HCT116 (cell line): ENCODE results near the gene WHAMM. TPM values are rescaled to one million over a fixed set of nuclear protein-coding genes. Genes with fewer than 3 reads are reported as not detected.

ENCODE experiments used
- ATAC-seq: fragments of 200-7000 bp; cut with Tn5 transposase; 2 replicates; pipeline ENCODE4 v1.9.1; 2020; ENCODE audit warnings: mild to moderate bottlenecking, moderate library complexity
- BruUV-seq: library from RNA; stranded (reverse); fragments of 400-500 nt; replicated peaks from 2 replicates; lab custom pipeline; 2021; lab: Mats Ljungman, UMichigan
- CTCF ChIA-PET: fragments of 300-600 bp; sonication (Branson Sonifier 250); formaldehyde crosslinking; loops from one replicate; lab custom pipeline; 2021; ENCODE audit warnings: antibody characterized with exemption; lab: Charles Lee
- POLR2A ChIA-PET: fragments of 300-600, 350-600 bp; sonication (Branson Sonifier 250); formaldehyde crosslinking; loops from one replicate; lab custom pipeline; 2021; ENCODE audit warnings: antibody characterized with exemption; lab: Charles Lee
- RAD21 ChIA-PET, 2 experiments: fragments of 300-600 bp; sonication (Branson Sonifier 250); formaldehyde crosslinking; loops; one replicate each; lab custom pipeline; 2023; ENCODE audit warnings: low total read pairs in 2 of 2; ENCODE audit not compliant: uncharacterized antibody in 2 of 2, unreplicated experiment in 2 of 2, low non-redundant PET in 1 of 2; lab: Charles Lee
- DNase-seq: peaks from one replicate; pipeline ENCODE4 v3.0.0-alpha.2; 2010; ENCODE audit warnings: low read depth, low spot score
- H2AFZ ChIP-seq: fragments of 200-600 bp; shearing (Covaris generic), sonication (generic); 2 replicates; pipeline ENCODE4 v1.6.1; 2017; ENCODE audit warnings: low read depth, mixed run types, mixed read lengths, antibody characterized with exemption, low read length; ENCODE audit not compliant: poor library complexity, severe bottlenecking
- H3K27ac ChIP-seq: 2 replicates; pipeline ENCODE4 v1.5.1; 2012; ENCODE audit warnings: low read depth, low read length
- H3K27me3 ChIP-seq: fragments of 200-600 bp; sonication (generic); 2 replicates; pipeline ENCODE4 v1.6.1; 2016; ENCODE audit warnings: mixed run types, low read length, mixed read lengths; ENCODE audit not compliant: insufficient read depth
- H3K36me3 ChIP-seq, 2 experiments: fragments of 200-500 bp in 1 of 2; fragments of 200-600 bp in 1 of 2; sonication (Bioruptor generic) in 1 of 2; sonication (generic) in 1 of 2; 2 replicates each; pipeline versions ENCODE4 v1.5.1 to v1.6.1; 2014 to 2016; ENCODE audit warnings: low read length in 2 of 2, inconsistent platforms in 1 of 2, mixed read lengths in 1 of 2, mixed run types in 1 of 2; ENCODE audit not compliant: insufficient read depth in 2 of 2, control insufficient read depth in 1 of 2
- H3K4me1 ChIP-seq, 2 experiments: fragments of 200-600 bp in 1 of 2; sonication (generic) in 1 of 2; 2 replicates each; pipeline versions ENCODE4 v1.5.1 to v1.6.1; 2012 to 2017; ENCODE audit warnings: low read length in 2 of 2, inconsistent platforms in 1 of 2, mild to moderate bottlenecking in 1 of 2, mixed read lengths in 1 of 2, mixed run types in 1 of 2, moderate library complexity in 1 of 2; ENCODE audit not compliant: insufficient read depth in 2 of 2, control insufficient read depth in 1 of 2
- H3K4me2 ChIP-seq: fragments of 200-600 bp; sonication (generic); 2 replicates; pipeline ENCODE4 v1.6.1; 2017; ENCODE audit warnings: mixed run types, low read length, mixed read lengths
- H3K4me3 ChIP-seq, 2 experiments: fragments of 200-600 bp in 1 of 2; sonication (generic) in 1 of 2; replicated peaks in 1 of 2; 2 replicates each; pipeline ENCODE4 v1.5.1; 2011 to 2016; ENCODE audit warnings: low read length in 2 of 2, control low read depth in 1 of 2, low read depth in 1 of 2, mild to moderate bottlenecking in 1 of 2, mixed read lengths in 1 of 2, mixed run types in 1 of 2
- H3K79me2 ChIP-seq: fragments of 200-600 bp; sonication (generic); 2 replicates; pipeline ENCODE4 v1.6.1; 2017; ENCODE audit warnings: mild to moderate bottlenecking, mixed run types, low read length, moderate library complexity, mixed read lengths; ENCODE audit not compliant: insufficient read depth
- H3K9ac ChIP-seq: fragments of 200-600 bp; sonication (generic); 2 replicates; pipeline ENCODE4 v1.6.1; 2016; ENCODE audit warnings: low read length, mixed read lengths
- H3K9me2 ChIP-seq: fragments of 200-600 bp; sonication (generic), shearing (Covaris generic); 2 replicates; pipeline ENCODE4 v1.6.1; 2017; ENCODE audit warnings: mixed run types, mild to moderate bottlenecking, moderate library complexity; ENCODE audit not compliant: insufficient read depth
- H3K9me3 ChIP-seq, 2 experiments: fragments of 200-500 bp in 1 of 2; fragments of 200-600 bp in 1 of 2; sonication (Bioruptor generic) in 1 of 2; sonication (generic) in 1 of 2; 2 replicates each; pipeline ENCODE4 v1.6.1; 2014 to 2017; ENCODE audit warnings: low read length in 2 of 2, mixed read lengths in 2 of 2, inconsistent platforms in 1 of 2, low read depth in 1 of 2, mild to moderate bottlenecking in 1 of 2, mixed run types in 1 of 2, moderate library complexity in 1 of 2; ENCODE audit not compliant: control insufficient read depth in 1 of 2, insufficient read depth in 1 of 2
- H4K20me1 ChIP-seq: fragments of 200-600 bp; sonication (generic), shearing (Covaris generic); 2 replicates; pipeline ENCODE4 v1.6.1; 2017; ENCODE audit warnings: mixed run types, mild to moderate bottlenecking, moderate library complexity; ENCODE audit not compliant: insufficient read depth
- CBX3 ChIP-seq: IDR thresholded peaks from 2 replicates; pipeline ENCODE4 v1.6.1; 2012; ENCODE audit warnings: low read depth
- CTCF ChIP-seq, 3 experiments: fragments of 200-600 bp in 1 of 3; sonication (generic) in 1 of 3; IDR thresholded peaks in 2 of 3; conservative IDR thresholded peaks in 1 of 3; 2 replicates each; pipeline ENCODE4 v1.5.1; 2012 to 2017; ENCODE audit warnings: low read depth in 2 of 3, low read length in 2 of 3, antibody characterized with exemption in 1 of 3, borderline replicate concordance in 1 of 3, control low read depth in 1 of 3, mild to moderate bottlenecking in 1 of 3, mixed read lengths in 1 of 3, mixed run types in 1 of 3, moderate library complexity in 1 of 3; ENCODE audit not compliant: insufficient read depth in 1 of 3
- ELF1 ChIP-seq: IDR thresholded peaks from 2 replicates; pipeline ENCODE4 v1.6.1; 2012; ENCODE audit warnings: low read depth, borderline replicate concordance
- EZH2 ChIP-seq: fragments of 200-600 bp; sonication (generic); IDR thresholded peaks from 2 replicates; pipeline ENCODE4 v1.6.1; 2017; ENCODE audit warnings: antibody characterized with exemption, mixed run types
- EZH2phosphoT487 ChIP-seq: fragments of 200-600 bp; IDR thresholded peaks from 2 replicates; pipeline ENCODE4 v1.6.1; 2018; ENCODE audit warnings: antibody characterized with exemption, borderline replicate concordance
- POLR2A ChIP-seq: IDR thresholded peaks from 2 replicates; pipeline ENCODE4 v1.7.0; 2011; ENCODE audit warnings: borderline replicate concordance; ENCODE audit not compliant: insufficient read depth, insufficient read length; ENCODE audit errors: extremely low read depth
- TCF7L2 ChIP-seq: IDR thresholded peaks from 2 replicates; pipeline ENCODE4 v1.7.0; 2011; ENCODE audit warnings: borderline replicate concordance, inconsistent platforms; ENCODE audit not compliant: insufficient read depth, insufficient read length; ENCODE audit errors: extremely low read depth
- YY1 ChIP-seq: IDR thresholded peaks from 2 replicates; pipeline ENCODE4 v1.6.1; 2011; ENCODE audit warnings: low read length, low read depth, moderate library complexity, mild to moderate bottlenecking; ENCODE audit not compliant: insufficient replicate concordance; ENCODE audit errors: extremely low read depth
- ZFX ChIP-seq: fragments of 450-650 bp; IDR thresholded peaks from 2 replicates; pipeline ENCODE4 v1.6.1; 2017
- intact Hi-C: fragments of 100-400 bp; cut with micrococcal nuclease; formaldehyde crosslinking; loops from 2 replicates; pipeline ENCODE4 v1.10.0; 2022
- total RNA-seq: library from RNA; stranded (reverse); gene quantifications from one replicate; pipeline ENCODE4 v1.2.1, GENCODE V29; 2021; ENCODE audit not compliant: unreplicated experiment
- TF ChIP-seq, protein P1 (sequence below): IDR thresholded peaks from 2 replicates; pipeline ENCODE4 v1.6.1; 2012

WHAMM gene
- total RNA-seq, 1 experiment from 2014 or later: 7.1 TPM

DNA sequence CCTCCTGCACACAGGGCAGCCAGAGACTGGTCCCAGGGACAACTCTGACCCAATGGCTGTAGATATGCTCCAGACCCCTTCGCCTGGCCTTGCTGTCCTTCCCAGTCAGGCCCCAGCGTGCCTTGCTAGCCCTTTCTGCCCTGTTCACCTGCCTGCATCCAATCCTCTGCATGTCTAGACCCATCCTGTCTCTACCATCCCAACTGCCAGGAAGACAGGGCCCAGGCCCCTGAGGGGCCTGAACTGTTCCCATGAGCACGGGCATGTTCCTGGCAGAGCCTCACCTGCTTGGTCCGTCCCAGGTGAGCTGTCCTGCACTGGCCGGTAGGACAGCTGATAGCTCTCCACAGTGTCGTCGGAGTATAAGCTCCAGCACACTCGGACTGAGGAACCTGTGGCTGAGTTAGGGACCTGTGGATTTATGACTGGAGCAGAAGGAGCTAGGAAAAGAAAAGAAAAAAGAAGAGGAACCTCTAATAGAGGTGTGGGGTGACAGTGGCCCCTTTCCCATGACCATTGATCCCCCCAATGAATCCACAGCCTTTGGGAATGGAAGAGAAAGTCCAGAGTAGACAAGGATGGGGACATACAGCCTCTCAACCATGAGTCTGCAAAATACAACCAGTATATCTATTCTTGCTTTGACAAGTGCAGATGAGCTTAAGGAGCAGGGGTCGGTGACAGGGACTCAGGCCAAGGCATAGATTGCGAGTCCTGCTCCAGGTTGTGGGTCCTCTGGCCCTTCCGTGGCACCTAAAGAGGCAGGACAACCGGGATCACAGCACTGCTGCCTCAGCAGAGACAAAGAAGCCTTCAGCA, 37.4 kb upstream of the WHAMM start:
- TF ChIP-seq CBX3 (no peak), POLR2A (no peak), ZFX (no peak), CTCF (IDR thresholded peaks at IDR 0.05 in 2 of 3, conservative IDR thresholded peaks at IDR 0.05 in 1 of 3; ENCODE audit: borderline replicate concordance in 1 of 3, insufficient read depth in 1 of 3, low read depth in 2 of 3, low read length in 2 of 3) (no peak), EZH2 (no peak), ELF1 (no peak), TCF7L2 (no peak), YY1 (no peak), EZH2phosphoT487 (no peak)
- TF ChIP-seq, protein P1, sequence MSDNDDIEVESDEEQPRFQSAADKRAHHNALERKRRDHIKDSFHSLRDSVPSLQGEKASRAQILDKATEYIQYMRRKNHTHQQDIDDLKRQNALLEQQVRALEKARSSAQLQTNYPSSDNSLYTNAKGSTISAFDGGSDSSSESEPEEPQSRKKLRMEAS: no peak
- peaks cover 6 to 20% of the 10 kb centered on the region in 2 experiments for H3K4me1 ChIP-seq
- intact Hi-C loops: no loop called here
- no peaks in the 10 kb centered on the region for H3K79me2 ChIP-seq
- no peak overlapping the region for H2AFZ ChIP-seq
- BruUV-seq: no TSS peak
- ChIA-PET POLR2A (interaction anchor here (1.9 kb wide), 1 partner anchor 22 kb away, joined by 10 read pairs; no protein-coding TSS in a partner anchor), CTCF (no interaction called here), RAD21 (no interaction called here)
- no peaks in the 10 kb centered on the region for H3K9me3 ChIP-seq
- no peaks in the 10 kb centered on the region for H4K20me1 ChIP-seq
- ATAC-seq: no peak
- no peaks in the 10 kb centered on the region for H3K36me3 ChIP-seq
- H3K27me3 ChIP-seq: no peaks in the 10 kb centered on the region
- no peak overlapping the region for H3K9ac ChIP-seq
- no peaks in the 10 kb centered on the region for H3K9me2 ChIP-seq
- H3K27ac ChIP-seq: no peak overlapping the region
- H3K4me2 ChIP-seq: no peak overlapping the region
- no peak for DNase-seq
- H3K4me3 ChIP-seq: no peak overlapping the region
